K562 (cell line): ENCODE results near the gene BMP3. TPM values are rescaled to one million over a fixed set of nuclear protein-coding genes. Genes with fewer than 3 reads are reported as not detected.

ENCODE experiments used
- ATAC-seq: fragments of 200-7000 bp; cut with Tn5 transposase; 3 replicates; pipeline ENCODE4 v1.9.1; 2020; ENCODE audit warnings: moderate library complexity
- BruUV-seq: library from RNA; stranded (reverse); fragments of 400-500 nt; replicated peaks from 2 replicates; lab custom pipeline; 2021; lab: Mats Ljungman, UMichigan
- CTCF ChIA-PET: fragments of 300-600 bp; formaldehyde crosslinking; extraction: SDS; loops from one replicate; lab custom pipeline; 2021; ENCODE audit warnings: low intra/inter-chr PET ratio; lab: Yijun Ruan, JAX
- POLR2A ChIA-PET: fragments of 300-600, 350-650 bp; sonication (Branson Sonifier 250); formaldehyde crosslinking; extraction: SDS; loops from one replicate; lab custom pipeline; 2021; ENCODE audit warnings: antibody characterized with exemption, inconsistent platforms; lab: Yijun Ruan, JAX
- DNase-seq, 4 experiments: peaks; one replicate each; pipeline versions ENCODE4 v3.0.0 to v3.0.0-alpha.2; 2011 to 2018; ENCODE audit warnings: low spot score in 3 of 4, mixed read lengths in 3 of 4; ENCODE audit errors: extremely low read depth in 1 of 4
- FAIRE-seq: peaks from 2 replicates; lab custom pipeline; 2011; peaks lifted over from hg19 to GRCh38; lab: Jason Lieb, UNC
- H2AFZ ChIP-seq: 2 replicates; pipeline ENCODE4 v1.6.0; 2011; ENCODE audit warnings: low read depth, low read length, control low read depth, inconsistent platforms
- H3K27ac ChIP-seq: fragments of 200-600 bp; 3 replicates; pipeline ENCODE4 v1.8.0; 2011; ENCODE audit warnings: low read depth, mild to moderate bottlenecking, control low read depth, inconsistent platforms, low read length, moderate library complexity, mixed read lengths; ENCODE audit errors: extremely low read depth
- H3K27me3 ChIP-seq, 2 experiments: fragments of 300-600 bp in 1 of 2; 2 replicates in 1 of 2; 3 replicates in 1 of 2; pipeline versions ENCODE4 v1.6.0 to v1.8.0; 2011; ENCODE audit warnings: inconsistent platforms in 2 of 2, low read length in 2 of 2, mild to moderate bottlenecking in 1 of 2, mixed read lengths in 1 of 2, moderate library complexity in 1 of 2; ENCODE audit not compliant: control insufficient read depth in 2 of 2, insufficient read depth in 2 of 2
- H3K36me3 ChIP-seq: fragments of 300-600 bp; 3 replicates; pipeline ENCODE4 v1.8.0; 2011; ENCODE audit warnings: mild to moderate bottlenecking, low read length, inconsistent platforms; ENCODE audit not compliant: control insufficient read depth, insufficient read depth
- H3K4me1 ChIP-seq, 2 experiments: fragments of 200-600 bp in 1 of 2; replicated peaks in 1 of 2; 2 replicates in 1 of 2; 3 replicates in 1 of 2; pipeline versions ENCODE4 v1.5.1 to v1.8.0; 2011; ENCODE audit warnings: inconsistent platforms in 2 of 2, low read length in 2 of 2, mild to moderate bottlenecking in 1 of 2, mixed read lengths in 1 of 2, moderate library complexity in 1 of 2; ENCODE audit not compliant: control insufficient read depth in 2 of 2, insufficient read depth in 2 of 2
- H3K4me2 ChIP-seq: 2 replicates; pipeline ENCODE4 v1.6.1; 2011; ENCODE audit warnings: low read length, control low read depth, inconsistent platforms, mixed read lengths; ENCODE audit not compliant: insufficient read depth
- H3K4me3 ChIP-seq: fragments of 200-600 bp; sonication (generic), shearing (Covaris generic); 2 replicates; pipeline ENCODE4 v1.5.1; 2016; ENCODE audit warnings: control low read depth, inconsistent platforms
- H3K79me2 ChIP-seq: fragments of 200-600 bp; 3 replicates; pipeline ENCODE4 v1.8.0; 2011; ENCODE audit warnings: low read length, inconsistent platforms; ENCODE audit not compliant: control insufficient read depth, insufficient read depth
- H3K9ac ChIP-seq, 2 experiments: 2 replicates each; pipeline versions ENCODE4 v1.6.0 to v1.6.1; 2011; ENCODE audit warnings: low read depth in 2 of 2, low read length in 2 of 2, control low read depth in 1 of 2, inconsistent platforms in 1 of 2, mild to moderate bottlenecking in 1 of 2, mixed read lengths in 1 of 2; ENCODE audit not compliant: insufficient read depth in 1 of 2
- H3K9me1 ChIP-seq: one replicate; pipeline ENCODE4 v1.6.0; 2011; ENCODE audit warnings: inconsistent platforms, mild to moderate bottlenecking, low read length, moderate library complexity; ENCODE audit not compliant: control insufficient read depth, insufficient read depth
- H3K9me3 ChIP-seq: replicated peaks from 2 replicates; pipeline ENCODE4 v1.5.1; 2011; ENCODE audit warnings: low read depth, low read length, inconsistent platforms; ENCODE audit not compliant: control insufficient read depth, insufficient read depth
- H4K20me1 ChIP-seq: replicated peaks from 2 replicates; pipeline ENCODE4 v1.6.1; 2011; ENCODE audit warnings: low read length, inconsistent platforms, mixed read lengths; ENCODE audit not compliant: control insufficient read depth, insufficient read depth
- CBFB ChIP-seq: sonication (generic); formaldehyde crosslinking; IDR thresholded peaks from 2 replicates; pipeline ENCODE4 v1.4.0; 2020; ENCODE audit warnings: mild to moderate bottlenecking, missing genetic modification reagents
- CTBP1 ChIP-seq: fragments of 450-650 bp; IDR thresholded peaks from 2 replicates; pipeline ENCODE4 v1.6.1; 2016; ENCODE audit warnings: borderline replicate concordance
- FOS ChIP-seq: IDR thresholded peaks from 3 replicates; pipeline ENCODE4 v1.6.1; 2011; ENCODE audit not compliant: insufficient read length; ENCODE audit errors: extremely low read depth
- KHSRP ChIP-seq: fragments of 450-650 bp; IDR thresholded peaks from 2 replicates; pipeline ENCODE4 v1.6.1; 2017
- KLF6 ChIP-seq: fragments of 250-450 bp; sonication (Bioruptor Pico); IDR thresholded peaks from 2 replicates; pipeline ENCODE4 v1.4.0; 2020; ENCODE audit warnings: mild to moderate bottlenecking, moderate library complexity, borderline replicate concordance
- MEF2D ChIP-seq: conservative IDR thresholded peaks from 2 replicates; pipeline ENCODE4 v1.6.1; 2016; ENCODE audit warnings: low read depth, missing genetic modification characterization, missing compliant biosample characterization
- STAG1 ChIP-seq: sonication (generic); formaldehyde crosslinking; IDR thresholded peaks from 2 replicates; pipeline ENCODE4 v1.5.0; 2020; ENCODE audit warnings: missing genetic modification reagents, borderline replicate concordance
- ZNF184 ChIP-seq: sonication (generic); formaldehyde crosslinking; IDR thresholded peaks from 2 replicates; pipeline ENCODE4 v1.5.0; 2020; ENCODE audit warnings: missing genetic modification reagents
- WGBS: fragments of 100-300 bp; shearing (Covaris generic); methylation state at CpG from one replicate; pipeline ENCODE4 v1.1.6; 2016; ENCODE audit warnings: low coverage, mixed read lengths; ENCODE audit not compliant: insufficient coverage; ENCODE audit errors: missing lambda C conversion rate; 5-methylcytosine and 5-hydroxymethylcytosine counted together
- in situ Hi-C: fragments of 300-500 bp; cut with MboI; formaldehyde crosslinking; loops from 4 replicates; pipeline ENCODE4 v1.15.0; 2018; ENCODE audit warnings: inconsistent platforms, mixed read lengths
- intact Hi-C: fragments of 100-400 bp; cut with micrococcal nuclease; formaldehyde crosslinking; loops from 2 replicates; pipeline ENCODE4 v1.14.2; 2022
- polyA plus RNA-seq, 8 experiments: library from polyadenylated mRNA; depleted of rRNA in 4 of 8; stranded (reverse) in 5 of 8; unstranded in 3 of 8; fragments of >200 nt; fragmentation: Nextera tagmentation in 2 of 8; fragmentation: Illumina TruSeq in 1 of 8; extraction: Ambion mirVana in 2 of 8; extraction: Trizol in 1 of 8; gene quantifications; 2 replicates each; pipeline versions ENCODE4 v1.2.1 to v1.2.3, GENCODE V29; 2011 to 2014; ENCODE audit warnings: inconsistent platforms in 1 of 8, missing spikeins in 1 of 8
- total RNA-seq, 7 experiments: library from RNA; depleted of rRNA in 6 of 7; stranded (reverse); fragments of >200 nt in 6 of 7; fragmentation: Illumina TruSeq in 2 of 7; extraction: Trizol in 2 of 7; gene quantifications; 2 replicates each; pipeline versions ENCODE4 v1.2.1 to v1.2.3, GENCODE V29; 2011 to 2021; ENCODE audit warnings: low replicate concordance in 1 of 7
- TF ChIP-seq, protein P1 (sequence below): fragments of 250-450 bp; sonication (Bioruptor Pico); IDR thresholded peaks from 2 replicates; pipeline ENCODE4 v1.4.0; 2020; ENCODE audit warnings: borderline replicate concordance
- TF ChIP-seq, protein P2 (sequence below): fragments of 450-650 bp; IDR thresholded peaks from 2 replicates; pipeline ENCODE4 v1.6.1; 2016; ENCODE audit warnings: missing biosample characterization, missing genetic modification characterization
- TF ChIP-seq, protein P3 (sequence below): fragments of 450-650 bp; formaldehyde crosslinking; IDR thresholded peaks from 2 replicates; pipeline ENCODE4 v1.4.0; 2020; ENCODE audit warnings: mild to moderate bottlenecking, moderate library complexity
- TF ChIP-seq, protein P4 (sequence below): sonication (generic); formaldehyde crosslinking; IDR thresholded peaks from 2 replicates; pipeline ENCODE4 v1.8.0; 2022; ENCODE audit warnings: missing genetic modification reagents, mild to moderate bottlenecking, moderate library complexity, borderline replicate concordance

Gene BMP3
- total and polyA plus RNA-seq, 9 of the 15 experiments (the other 6 are each of a cell fraction or from before 2014, with no cell fraction given), result 0.01 TPM; not detected in 8

DNA sequence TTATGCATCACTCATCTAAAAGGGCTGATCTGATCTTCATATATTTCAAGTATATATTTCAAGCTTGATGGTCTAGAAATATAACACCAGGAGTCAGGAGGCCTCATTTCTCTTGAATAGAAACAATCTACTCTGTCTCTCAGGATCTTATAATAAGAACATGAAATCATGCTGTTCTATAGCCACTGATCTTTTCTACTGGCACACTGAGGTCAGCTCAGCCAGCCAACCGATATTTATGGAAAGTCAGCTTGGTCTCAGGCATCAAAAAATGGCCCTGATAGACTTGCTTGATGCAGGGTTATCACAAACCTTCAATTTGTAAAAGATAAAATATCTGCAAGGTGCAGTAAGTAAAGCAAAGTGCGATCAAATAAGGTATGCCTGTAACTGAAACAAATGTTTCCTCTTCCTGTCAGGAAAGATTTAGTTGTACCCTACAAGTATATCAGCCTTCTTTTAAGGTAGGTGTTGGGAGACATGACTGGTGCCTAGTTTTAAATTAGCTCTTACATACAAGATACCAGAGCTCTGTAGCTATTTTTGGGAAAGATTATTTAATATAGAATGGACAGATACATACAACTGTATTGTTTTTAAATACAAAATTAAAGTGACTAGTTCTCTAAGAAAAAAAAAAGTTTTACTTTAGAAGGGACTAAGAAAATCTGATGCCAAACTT is 63.4 kb downstream of the BMP3 start:
- intact Hi-C loops, result no loop called here
- DNase-seq (no peak), FAIRE-seq (no peak), ATAC-seq (no peak)
- no peaks in the 10 kb centered on the region for H3K9me1 ChIP-seq
- no peak overlapping the region for H3K27ac ChIP-seq
- WGBS, result 0% methylated on average over 2 of the region's 2 CpGs
- in situ Hi-C loops, result loop anchor here (25.0 kb wide), 1 partner anchor 243 kb away; no protein-coding TSS in a partner anchor
- H3K79me2 ChIP-seq, result no peaks in the 10 kb centered on the region
- H3K27me3 ChIP-seq, result no peaks in the 10 kb centered on the region
- CTCF ChIA-PET, result no interaction called here
- no peaks in the 10 kb centered on the region for H3K9me3 ChIP-seq
- POLR2A ChIA-PET, result no interaction called here
- no peaks in the 10 kb centered on the region for H4K20me1 ChIP-seq
- H3K4me1 ChIP-seq, result no peaks in the 10 kb centered on the region
- H3K9ac ChIP-seq, result no peak overlapping the region
- no TSS peak for BruUV-seq
- no peak overlapping the region for H3K4me2 ChIP-seq
- no peak overlapping the region for H3K4me3 ChIP-seq
- no peak overlapping the region for H2AFZ ChIP-seq
- no peaks in the 10 kb centered on the region for H3K36me3 ChIP-seq
- TF ChIP-seq, protein P1, sequence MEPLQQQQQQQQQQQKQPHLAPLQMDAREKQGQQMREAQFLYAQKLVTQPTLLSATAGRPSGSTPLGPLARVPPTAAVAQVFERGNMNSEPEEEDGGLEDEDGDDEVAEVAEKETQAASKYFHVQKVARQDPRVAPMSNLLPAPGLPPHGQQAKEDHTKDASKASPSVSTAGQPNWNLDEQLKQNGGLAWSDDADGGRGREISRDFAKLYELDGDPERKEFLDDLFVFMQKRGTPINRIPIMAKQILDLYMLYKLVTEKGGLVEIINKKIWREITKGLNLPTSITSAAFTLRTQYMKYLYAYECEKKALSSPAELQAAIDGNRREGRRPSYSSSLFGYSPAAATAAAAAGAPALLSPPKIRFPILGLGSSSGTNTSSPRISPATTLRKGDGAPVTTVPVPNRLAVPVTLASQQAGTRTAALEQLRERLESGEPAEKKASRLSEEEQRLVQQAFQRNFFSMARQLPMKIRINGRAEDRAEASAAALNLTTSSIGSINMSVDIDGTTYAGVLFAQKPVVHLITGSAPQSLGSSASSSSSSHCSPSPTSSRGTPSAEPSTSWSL (CRISPR knock-in tag), result no peak
- TF ChIP-seq KLF6 (CRISPR knock-in tag), result no peak
- TF ChIP-seq, protein P2, sequence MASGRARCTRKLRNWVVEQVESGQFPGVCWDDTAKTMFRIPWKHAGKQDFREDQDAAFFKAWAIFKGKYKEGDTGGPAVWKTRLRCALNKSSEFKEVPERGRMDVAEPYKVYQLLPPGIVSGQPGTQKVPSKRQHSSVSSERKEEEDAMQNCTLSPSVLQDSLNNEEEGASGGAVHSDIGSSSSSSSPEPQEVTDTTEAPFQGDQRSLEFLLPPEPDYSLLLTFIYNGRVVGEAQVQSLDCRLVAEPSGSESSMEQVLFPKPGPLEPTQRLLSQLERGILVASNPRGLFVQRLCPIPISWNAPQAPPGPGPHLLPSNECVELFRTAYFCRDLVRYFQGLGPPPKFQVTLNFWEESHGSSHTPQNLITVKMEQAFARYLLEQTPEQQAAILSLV (tag), result no peak
- TF ChIP-seq MEF2D (tag), result no peak
- TF ChIP-seq KHSRP, result no peak
- TF ChIP-seq, protein P3, sequence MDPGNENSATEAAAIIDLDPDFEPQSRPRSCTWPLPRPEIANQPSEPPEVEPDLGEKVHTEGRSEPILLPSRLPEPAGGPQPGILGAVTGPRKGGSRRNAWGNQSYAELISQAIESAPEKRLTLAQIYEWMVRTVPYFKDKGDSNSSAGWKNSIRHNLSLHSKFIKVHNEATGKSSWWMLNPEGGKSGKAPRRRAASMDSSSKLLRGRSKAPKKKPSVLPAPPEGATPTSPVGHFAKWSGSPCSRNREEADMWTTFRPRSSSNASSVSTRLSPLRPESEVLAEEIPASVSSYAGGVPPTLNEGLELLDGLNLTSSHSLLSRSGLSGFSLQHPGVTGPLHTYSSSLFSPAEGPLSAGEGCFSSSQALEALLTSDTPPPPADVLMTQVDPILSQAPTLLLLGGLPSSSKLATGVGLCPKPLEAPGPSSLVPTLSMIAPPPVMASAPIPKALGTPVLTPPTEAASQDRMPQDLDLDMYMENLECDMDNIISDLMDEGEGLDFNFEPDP (CRISPR knock-in tag), result no peak
- TF ChIP-seq CTBP1, result no peak
- TF ChIP-seq CBFB (CRISPR knock-in tag), result no peak
- TF ChIP-seq ZNF184 (CRISPR knock-in tag), result no peak
- TF ChIP-seq STAG1, result no peak
- no peak for TF ChIP-seq FOS
- TF ChIP-seq, protein P4, sequence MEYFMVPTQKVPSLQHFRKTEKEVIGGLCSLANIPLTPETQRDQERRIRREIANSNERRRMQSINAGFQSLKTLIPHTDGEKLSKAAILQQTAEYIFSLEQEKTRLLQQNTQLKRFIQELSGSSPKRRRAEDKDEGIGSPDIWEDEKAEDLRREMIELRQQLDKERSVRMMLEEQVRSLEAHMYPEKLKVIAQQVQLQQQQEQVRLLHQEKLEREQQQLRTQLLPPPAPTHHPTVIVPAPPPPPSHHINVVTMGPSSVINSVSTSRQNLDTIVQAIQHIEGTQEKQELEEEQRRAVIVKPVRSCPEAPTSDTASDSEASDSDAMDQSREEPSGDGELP (CRISPR knock-in tag), result no peak
